Activated CD4-positive, alpha-beta T cell treated with anti-CD3 and anti-CD28 coated beads, Interleukin-2, amount 10 ng/mL, durations not matched to agents 7 days and 5 days (primary cell): ENCODE data around the gene SLC35G6. TPM values are rescaled to one million over a fixed set of nuclear protein-coding genes. Genes with fewer than 3 reads are reported as not detected.
"Not testable (repeated sequence)": the region's sequence is repeated elsewhere in the genome, so short reads cannot be mapped to it uniquely, and the experiment has no call there.

Source experiments
- CTCF ChIA-PET: fragments of 350-600 bp; sonication (Branson Sonifier 250); formaldehyde crosslinking; loops from one replicate; lab custom pipeline; 2021; ENCODE audit warnings: antibody characterized with exemption; lab: Charles Lee
- POLR2A ChIA-PET: fragments of 350-600 bp; sonication (Branson Sonifier 250); formaldehyde crosslinking; loops from one replicate; lab custom pipeline; 2021; ENCODE audit warnings: antibody characterized with exemption; lab: Charles Lee
- DNase-seq: peaks from one replicate; pipeline ENCODE4 v3.0.0-alpha.2; 2020
- H3K27ac Mint-ChIP-seq: one replicate; pipeline ENCODE4 v1.8.0; 2021; ENCODE audit warnings: mild to moderate bottlenecking, moderate library complexity, mixed read lengths
- H3K27me3 Mint-ChIP-seq: one replicate; pipeline ENCODE4 v1.8.0; 2021; ENCODE audit warnings: mixed read lengths
- H3K36me3 Mint-ChIP-seq: one replicate; pipeline ENCODE4 v1.8.0; 2021; ENCODE audit warnings: low read depth, mixed read lengths
- H3K4me1 Mint-ChIP-seq: one replicate; pipeline ENCODE4 v1.8.0; 2021; ENCODE audit warnings: mixed read lengths
- H3K4me3 Mint-ChIP-seq: one replicate; pipeline ENCODE4 v1.8.0; 2021; ENCODE audit warnings: mild to moderate bottlenecking, moderate library complexity, mixed read lengths
- H3K9me3 Mint-ChIP-seq: one replicate; pipeline ENCODE4 v1.8.0; 2021; ENCODE audit warnings: mixed read lengths
- total RNA-seq, 2 experiments: library from RNA; stranded (reverse); gene quantifications; one replicate each; pipeline ENCODE4 v1.2.3, GENCODE V29; 2021

The SLC35G6 gene
- total RNA-seq, 2 experiments from 2014 or later, result not detected

DNA sequence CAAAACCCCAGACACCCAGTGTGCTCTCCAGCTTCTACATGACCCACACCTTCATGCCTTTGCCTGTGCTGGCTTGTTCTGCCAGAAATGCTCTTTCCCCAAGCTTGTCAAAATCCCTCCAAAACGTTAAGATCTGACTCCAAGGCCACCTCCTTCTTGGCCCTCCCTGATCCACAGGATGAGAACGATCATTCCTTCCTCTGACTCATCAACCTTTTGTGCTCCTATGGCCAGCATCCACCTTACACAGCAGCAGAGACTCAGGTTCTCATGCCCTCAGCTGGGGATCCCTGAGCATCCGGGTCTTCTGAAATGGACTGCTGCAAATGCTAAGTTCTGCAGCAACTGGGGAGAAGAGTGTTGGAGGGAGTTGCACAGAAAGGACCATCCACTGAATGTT is 4.8 kb upstream of the SLC35G6 start:
- DNase-seq, result no peak
- CTCF ChIA-PET, result interaction anchor here (0.9 to 2.9 kb wide), 3 partner anchors 12 to 84 kb away, joined by 4 to 13 read pairs (median 6); no protein-coding TSS in a partner anchor
- Mint-ChIP-seq H3K4me3 (no peak overlapping the region), H3K27ac (peak overlapping the region; percentile 10), H3K4me1 (peaks cover 62% of the 10 kb centered on the region), H3K9me3 (no peaks in the 10 kb centered on the region), H3K36me3 (peaks cover 8% of the 10 kb centered on the region), H3K27me3 (no peaks in the 10 kb centered on the region)
- POLR2A ChIA-PET, result interaction anchor here (0.6 kb wide), 1 partner anchor 147 kb away, joined by 3 read pairs; no protein-coding TSS in a partner anchor

DNA sequence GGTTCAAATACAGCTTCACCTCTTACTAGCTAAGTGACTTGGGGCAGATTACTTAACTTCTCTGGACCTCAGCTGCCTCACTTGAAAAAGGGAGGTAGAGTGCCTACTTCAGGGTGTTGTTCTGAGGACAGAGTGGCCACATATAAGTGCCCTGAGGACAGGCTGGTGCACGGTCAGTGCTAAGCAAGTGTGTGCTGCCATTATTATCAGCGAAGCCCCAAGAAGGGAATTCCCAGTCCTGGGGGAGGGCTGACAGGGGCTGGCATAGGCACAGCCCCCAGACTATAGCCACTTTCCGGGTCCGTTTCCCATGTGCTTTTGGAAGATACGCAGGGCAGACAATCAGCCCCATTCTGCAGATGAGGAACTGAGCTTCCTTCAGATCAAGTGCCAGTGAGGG is 4.3 kb upstream of the SLC35G6 start:
- DNase-seq, result no peak
- H3K4me1 Mint-ChIP-seq, result peaks cover 62% of the 10 kb centered on the region
- H3K27ac Mint-ChIP-seq, result no peak overlapping the region
- no peaks in the 10 kb centered on the region for H3K27me3 Mint-ChIP-seq
- CTCF ChIA-PET, result interaction anchor here (0.7 to 2.9 kb wide), 5 partner anchors 12 to 101 kb away, joined by 3 to 13 read pairs (median 4); no protein-coding TSS in a partner anchor
- H3K36me3 Mint-ChIP-seq, result peaks cover 8% of the 10 kb centered on the region
- peak overlapping the region; percentile 84 for H3K4me3 Mint-ChIP-seq
- POLR2A ChIA-PET, result interaction anchor here (0.6 kb wide), 2 partner anchors 36 to 147 kb away, joined by 3 read pairs; no protein-coding TSS in a partner anchor
- H3K9me3 Mint-ChIP-seq, result no peaks in the 10 kb centered on the region

DNA sequence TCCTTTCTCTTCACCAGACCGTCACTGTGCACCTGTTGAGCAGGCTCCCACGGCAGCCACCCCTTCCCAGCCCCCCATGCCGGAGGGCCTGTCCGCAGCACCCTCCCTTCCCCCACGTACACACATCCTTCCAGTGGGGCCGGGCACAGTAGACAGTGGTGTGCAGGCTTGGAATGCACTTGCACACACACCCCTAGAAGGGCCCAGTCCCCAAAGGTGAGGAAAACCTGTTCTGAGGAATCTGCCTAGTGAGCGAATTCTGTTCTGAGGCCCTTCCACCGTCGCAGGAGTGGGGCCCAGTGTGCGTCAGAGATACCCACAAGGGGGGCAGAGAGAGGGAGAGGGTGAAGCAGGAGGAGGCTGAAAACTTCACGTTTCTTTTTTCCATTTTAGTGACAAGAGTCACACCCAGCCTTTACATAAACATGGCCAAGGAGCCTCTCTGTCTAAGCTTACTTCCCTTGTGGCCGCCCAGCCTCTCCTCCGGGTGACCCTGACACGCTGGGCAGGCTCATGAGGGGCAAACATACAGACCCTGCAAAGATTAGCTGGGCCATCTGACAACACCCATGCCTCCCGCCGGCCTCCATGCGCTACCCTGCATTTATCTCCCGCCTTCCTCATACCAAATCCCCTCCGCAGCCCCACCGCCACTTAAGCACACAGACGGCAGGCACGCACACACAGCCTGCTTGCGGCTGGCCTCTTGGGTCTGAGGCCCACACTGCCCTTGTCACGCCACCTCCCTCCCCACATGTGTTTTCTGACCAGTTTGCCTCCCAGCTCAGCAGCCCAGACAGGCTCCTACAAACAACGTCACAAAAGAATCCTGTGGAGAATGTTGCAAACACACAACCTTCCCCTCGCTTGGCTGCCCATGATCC is 3.6 kb upstream of the SLC35G6 start:
- peak overlapping the region; percentile 84 for H3K4me3 Mint-ChIP-seq
- H3K27ac Mint-ChIP-seq, result peak overlapping the region; percentile 77
- POLR2A ChIA-PET, result interaction anchor here (0.6 to 1.1 kb wide), 2 partner anchors 22 to 35 kb away, joined by 3 to 4 read pairs; no protein-coding TSS in a partner anchor
- H3K27me3 Mint-ChIP-seq, result no peaks in the 10 kb centered on the region
- no peak for DNase-seq
- peaks cover 8% of the 10 kb centered on the region for H3K36me3 Mint-ChIP-seq
- no peaks in the 10 kb centered on the region for H3K9me3 Mint-ChIP-seq
- CTCF ChIA-PET, result interaction anchor here (0.7 to 2.9 kb wide), 4 partner anchors 13 to 102 kb away, joined by 3 to 13 read pairs (median 5); no protein-coding TSS in a partner anchor
- H3K4me1 Mint-ChIP-seq, result peaks cover 65% of the 10 kb centered on the region

- no peaks in the 10 kb centered on the region for H3K9me3 Mint-ChIP-seq
- CTCF ChIA-PET, result interaction anchor here (0.6 to 2.9 kb wide), 3 partner anchors 14 to 160 kb away, joined by 3 to 13 read pairs (median 6); no protein-coding TSS in a partner anchor
- peak overlapping the region; percentile 77 for H3K27ac Mint-ChIP-seq
Measured at GRCh38 chr17:7478276-7479212, 2.7 kb upstream of the SLC35G6 start.

GRCh38 chr17:7479213-7480088 is 1.8 kb upstream of the SLC35G6 start, which contains the start of gene ZBTB4:
TSS of gene ZBTB4 (minus strand) at chr17:7479631. CDS start at chr17:7466801, 12,830 bp downstream.
- DNase-seq, result peak; percentile 64
- H3K4me1 Mint-ChIP-seq, result peaks cover 68% of the 10 kb centered on the region
- peak within 1 kb of the TSS; percentile 94 for H3K27ac Mint-ChIP-seq
- H3K9me3 Mint-ChIP-seq, result no peaks in the 10 kb centered on the region
- no peaks in the 10 kb centered on the region for H3K27me3 Mint-ChIP-seq
- H3K4me3 Mint-ChIP-seq, result peak within 1 kb of the TSS; percentile 88
- POLR2A ChIA-PET, result no interaction called here
- CTCF ChIA-PET, result interaction anchor here (0.8 to 1.5 kb wide), 3 partner anchors 25 to 81 kb away, joined by 3 to 7 read pairs (median 5); no protein-coding TSS in a partner anchor
- peaks cover 10% of the 10 kb centered on the region for H3K36me3 Mint-ChIP-seq

More at GRCh38 chr17:7478276-7479212, 2.7 kb upstream of the SLC35G6 start:
- POLR2A ChIA-PET, result interaction anchor here (1.1 kb wide), 1 partner anchor 23 kb away, joined by 4 read pairs; no protein-coding TSS in a partner anchor
- peaks cover 68% of the 10 kb centered on the region for H3K4me1 Mint-ChIP-seq
- DNase-seq, result peak; percentile 68
- no peaks in the 10 kb centered on the region for H3K27me3 Mint-ChIP-seq
- peak overlapping the region; percentile 84 for H3K4me3 Mint-ChIP-seq
- H3K36me3 Mint-ChIP-seq, result peaks cover 9% of the 10 kb centered on the region

DNA sequence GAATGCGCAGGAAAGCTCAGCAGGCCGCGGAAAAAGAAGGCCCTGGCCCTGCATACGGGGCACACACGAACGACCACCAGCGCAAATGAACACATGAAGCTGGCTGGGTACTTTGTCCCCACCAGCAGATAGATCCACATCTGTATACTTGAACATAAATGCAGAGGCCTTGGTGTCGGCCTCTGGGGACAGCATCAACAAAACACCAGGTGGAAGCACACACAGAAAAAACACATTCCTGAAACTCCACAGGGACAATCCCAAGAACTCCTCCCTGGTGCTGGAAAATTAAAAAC is 1.2 kb upstream of the SLC35G6 start:
- H3K27ac Mint-ChIP-seq, result peak overlapping the region; percentile 94
- no peaks in the 10 kb centered on the region for H3K9me3 Mint-ChIP-seq
- DNase-seq, result no peak
- no peaks in the 10 kb centered on the region for H3K27me3 Mint-ChIP-seq
- ChIA-PET CTCF (interaction anchor here (1.2 to 1.5 kb wide), 2 partner anchors 26 to 43 kb away, joined by 3 to 7 read pairs; no protein-coding TSS in a partner anchor), POLR2A (no interaction called here)
- H3K4me1 Mint-ChIP-seq, result peaks cover 71% of the 10 kb centered on the region
- peak overlapping the region; percentile 88 for H3K4me3 Mint-ChIP-seq
- peaks cover 15% of the 10 kb centered on the region for H3K36me3 Mint-ChIP-seq

- CTCF ChIA-PET, result interaction anchor here (1.0 to 1.4 kb wide), 2 partner anchors 20 to 45 kb away, joined by 4 to 5 read pairs; no protein-coding TSS in a partner anchor
- H3K36me3 Mint-ChIP-seq, result peaks cover 22% of the 10 kb centered on the region
- H3K27me3 Mint-ChIP-seq, DNase-seq, H3K9me3 Mint-ChIP-seq, POLR2A ChIA-PET: not testable (repeated sequence)
- H3K4me1 Mint-ChIP-seq, result peaks cover 68% of the 10 kb centered on the region
- H3K4me3 Mint-ChIP-seq, result peak overlapping the region; percentile 94
- H3K27ac Mint-ChIP-seq, result peak overlapping the region; percentile 99
Measured at GRCh38 chr17:7481842-7482741, 846 bp downstream of the SLC35G6 start.

- Mint-ChIP-seq H3K4me1 (peaks cover 68% of the 10 kb centered on the region), H3K27ac (peak overlapping the region; percentile 99), H3K4me3 (peak overlapping the region; percentile 94), H3K36me3 (peaks cover 27% of the 10 kb centered on the region)
- H3K27me3 Mint-ChIP-seq, DNase-seq, H3K9me3 Mint-ChIP-seq, POLR2A ChIA-PET: not testable (repeated sequence)
- CTCF ChIA-PET, result interaction anchor here (2.1 kb wide), 1 partner anchor 78 kb away, joined by 7 read pairs; no protein-coding TSS in a partner anchor
Measured at GRCh38 chr17:7482742-7483088, 1.5 kb downstream of the SLC35G6 start.

GRCh38 chr17:7483255-7484066 is 2.2 kb downstream of the SLC35G6 start:
- H3K4me3 Mint-ChIP-seq, result peak overlapping the region; percentile 94
- POLR2A ChIA-PET, result interaction anchor here (0.6 to 1.1 kb wide), 2 partner anchors 24 to 47 kb away, joined by 3 to 5 read pairs; no protein-coding TSS in a partner anchor
- peak overlapping the region; percentile 99 for H3K27ac Mint-ChIP-seq
- CTCF ChIA-PET, result interaction anchor here (1.2 to 2.1 kb wide), 2 partner anchors 47 to 77 kb away, joined by 4 to 7 read pairs; no protein-coding TSS in a partner anchor
- DNase-seq, result peak; percentile 97
- no peaks in the 10 kb centered on the region for H3K27me3 Mint-ChIP-seq
- H3K4me1 Mint-ChIP-seq, result peaks cover 65% of the 10 kb centered on the region
- H3K9me3 Mint-ChIP-seq, result no peaks in the 10 kb centered on the region
- peaks cover 30% of the 10 kb centered on the region for H3K36me3 Mint-ChIP-seq
